ENCODE measurements around the gene PYGO1.
"Not testable (repeated sequence)": the region's sequence is repeated elsewhere in the genome, so short reads cannot be mapped to it uniquely, and the experiment has no call there.

Gene PYGO1

DNA sequence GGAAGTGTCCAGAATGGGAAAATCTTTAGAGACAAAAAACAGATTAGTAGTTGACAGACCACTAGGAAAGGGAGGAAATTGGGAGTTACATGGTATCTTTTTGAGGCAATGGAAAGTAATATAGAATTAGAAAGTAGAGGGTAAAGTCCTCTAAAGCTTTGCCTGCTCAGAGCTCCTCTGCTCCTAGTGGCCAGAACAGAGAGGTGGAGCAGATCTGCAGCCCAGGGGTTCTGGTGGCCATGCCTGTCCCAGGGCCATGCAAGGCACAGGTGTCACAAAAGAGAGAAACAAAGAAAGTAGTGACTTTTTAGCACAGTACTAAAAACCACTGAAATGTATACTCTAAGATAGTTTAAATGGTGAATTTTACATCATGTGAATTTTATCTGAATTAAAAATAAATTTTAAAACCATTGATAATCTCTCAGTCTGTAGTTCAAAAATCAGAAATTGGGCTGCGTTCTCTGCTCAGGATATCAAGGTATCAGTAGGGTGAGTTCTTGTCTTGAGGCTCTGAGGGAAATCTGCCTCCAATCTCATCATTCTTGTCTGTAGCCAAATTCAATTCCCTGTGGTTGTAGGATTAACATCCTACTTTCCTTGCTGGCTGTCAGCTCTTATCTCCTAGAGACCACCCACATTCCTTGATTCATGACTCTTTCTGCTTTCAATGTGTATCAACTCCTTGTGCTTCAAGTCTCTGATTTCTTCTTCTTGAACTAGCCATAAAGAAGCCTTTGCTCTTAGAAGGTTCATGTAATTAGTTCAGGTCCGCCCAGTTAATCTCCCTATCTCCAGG is 23.6 kb downstream of the PYGO1 start:
- no peak for DNase-seq (ENCODE audit: low read depth in 2 of 2)

DNA sequence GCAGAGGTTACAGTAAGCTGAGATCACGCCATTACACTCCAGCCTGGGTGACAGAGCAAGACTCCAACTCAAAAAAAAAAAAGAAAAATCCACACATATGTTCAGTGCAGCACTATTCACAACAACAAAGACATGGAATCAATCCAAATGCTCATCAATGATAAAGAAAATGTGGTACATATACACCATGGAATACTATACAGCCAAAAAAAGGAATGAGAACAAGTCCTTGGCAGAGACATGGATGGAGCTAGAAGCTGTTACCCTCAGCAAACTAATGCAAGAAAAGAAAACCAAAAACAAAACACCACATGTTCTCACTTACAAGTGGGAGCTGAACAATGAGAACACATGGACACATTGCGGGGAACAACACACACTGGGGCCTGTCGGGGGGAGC is 25.5 kb downstream of the PYGO1 start:
- no peak for DNase-seq (ENCODE audit: low read depth in 2 of 2)

DNA sequence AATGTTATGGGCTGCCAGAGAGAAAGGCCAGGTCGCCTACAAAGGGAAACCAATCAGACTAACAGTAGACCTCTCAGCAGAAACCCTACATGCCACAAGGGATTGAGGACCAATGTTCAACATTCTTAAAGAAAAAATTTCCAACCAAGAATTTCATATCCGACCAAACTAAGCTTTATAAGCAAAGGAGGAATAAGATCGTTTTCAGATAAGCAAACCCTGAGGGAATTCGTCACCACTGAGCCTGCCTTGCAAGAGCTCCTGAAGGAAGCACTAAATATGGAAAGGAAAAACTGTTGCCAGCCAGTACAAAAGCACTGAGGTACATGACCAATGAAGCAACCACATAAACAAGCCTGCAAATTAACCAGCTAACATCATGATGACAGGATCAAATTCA is 33.1 kb downstream of the PYGO1 start:
- DNase-seq (ENCODE audit: low read depth in 2 of 2) = no peak

DNA sequence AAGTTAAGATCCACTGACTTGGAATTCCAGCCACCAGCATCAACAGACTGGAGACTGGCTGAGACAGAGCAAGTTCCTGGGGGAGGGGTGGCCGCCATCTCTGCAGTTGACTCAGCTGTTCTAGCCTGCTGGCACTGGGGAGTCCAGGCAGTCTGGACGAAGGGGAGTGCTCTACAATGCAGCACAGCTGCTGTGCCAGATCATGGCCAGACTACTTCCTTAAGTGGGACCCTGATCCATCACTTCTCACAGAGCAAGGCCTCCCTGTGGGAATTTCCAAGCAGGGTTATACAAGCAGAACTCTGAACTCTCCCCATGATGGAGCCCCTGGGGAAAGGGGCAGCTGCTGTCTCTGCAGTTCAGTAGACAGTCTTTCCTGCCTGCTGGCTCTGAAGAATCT is 35.2 kb downstream of the PYGO1 start:
- no peak for DNase-seq (ENCODE audit: low read depth in 2 of 2)

DNA sequence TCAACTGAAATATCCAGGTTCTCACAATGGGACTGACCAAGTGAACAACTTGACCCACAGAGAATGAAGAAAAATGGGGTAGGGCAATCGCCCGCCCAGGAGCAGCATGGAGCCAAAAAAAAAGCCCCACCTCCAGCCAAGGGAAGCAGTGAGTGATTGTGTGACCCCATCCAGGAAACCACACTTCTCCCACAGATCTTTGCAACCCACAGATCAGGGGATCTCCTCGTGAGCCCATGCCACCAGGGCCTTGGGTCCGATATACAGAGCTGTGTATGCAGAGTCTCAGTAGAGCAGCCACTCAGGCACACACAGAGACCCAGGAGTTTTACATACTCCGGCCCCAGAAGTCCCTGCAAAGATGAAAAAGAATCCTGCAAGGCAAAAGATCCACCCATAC is 35.7 kb downstream of the PYGO1 start:
- no peak for DNase-seq (ENCODE audit: low read depth in 2 of 2)

DNA sequence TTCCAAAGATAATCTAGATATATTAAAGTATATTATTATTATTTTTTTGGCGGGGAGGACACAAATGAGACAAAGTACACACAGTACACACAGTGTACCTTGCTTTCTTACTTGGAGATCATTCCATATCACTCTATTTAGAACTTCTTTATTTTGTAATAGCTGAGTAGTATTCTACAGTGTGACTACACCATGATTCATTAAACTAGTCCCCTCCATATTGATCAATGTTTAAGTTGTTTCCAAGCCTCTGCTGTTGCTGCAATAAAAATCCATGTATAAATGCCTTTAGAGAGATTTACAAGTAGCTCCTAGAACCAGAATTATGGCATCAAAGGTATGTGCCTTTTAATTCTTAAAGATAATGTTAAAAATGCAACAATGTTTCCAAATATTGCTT is 38.8 kb downstream of the PYGO1 start:
- no peak for DNase-seq (ENCODE audit: low read depth in 2 of 2)

DNA sequence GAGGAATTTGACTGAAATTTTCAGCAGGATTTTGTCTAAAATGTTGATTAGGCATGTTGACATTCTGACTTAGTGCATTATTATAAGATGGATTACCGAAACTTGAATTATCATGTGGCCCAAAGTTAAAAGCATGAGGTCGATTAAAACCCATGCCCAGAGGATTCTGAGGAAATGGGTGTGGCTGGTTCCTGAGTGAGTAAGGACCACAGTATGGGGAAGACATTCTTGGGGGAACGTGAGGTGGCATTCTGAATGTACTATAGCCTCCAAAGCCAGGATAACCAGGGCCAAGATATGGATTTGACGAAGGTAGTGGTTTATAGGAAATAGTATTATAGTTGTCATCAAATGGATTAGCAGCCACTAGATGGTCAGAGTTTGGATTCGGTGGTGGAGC is 41.4 kb downstream of the PYGO1 start:
- no peak for DNase-seq (ENCODE audit: low read depth in 2 of 2)

DNA sequence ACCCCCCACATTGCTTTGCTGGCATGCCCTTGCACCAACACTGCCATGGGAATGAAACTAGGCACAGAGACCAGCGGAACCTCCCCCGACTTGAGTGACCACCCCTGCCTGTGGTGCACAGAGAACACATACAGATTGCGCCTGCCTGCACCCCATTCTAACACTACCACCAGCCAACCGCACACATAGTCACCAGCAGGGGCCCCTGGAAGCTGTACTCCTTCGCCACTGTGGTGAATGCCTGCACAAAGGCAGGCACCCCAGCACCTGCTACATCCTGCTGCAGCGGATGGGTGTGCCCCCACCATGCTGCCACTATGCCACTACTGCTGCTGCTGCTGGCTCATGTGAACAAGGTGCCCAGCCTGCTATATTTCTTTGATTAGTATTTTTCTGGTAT is 52.7 kb downstream of the PYGO1 start:
- no peak for DNase-seq (ENCODE audit: low read depth in 2 of 2)

DNA sequence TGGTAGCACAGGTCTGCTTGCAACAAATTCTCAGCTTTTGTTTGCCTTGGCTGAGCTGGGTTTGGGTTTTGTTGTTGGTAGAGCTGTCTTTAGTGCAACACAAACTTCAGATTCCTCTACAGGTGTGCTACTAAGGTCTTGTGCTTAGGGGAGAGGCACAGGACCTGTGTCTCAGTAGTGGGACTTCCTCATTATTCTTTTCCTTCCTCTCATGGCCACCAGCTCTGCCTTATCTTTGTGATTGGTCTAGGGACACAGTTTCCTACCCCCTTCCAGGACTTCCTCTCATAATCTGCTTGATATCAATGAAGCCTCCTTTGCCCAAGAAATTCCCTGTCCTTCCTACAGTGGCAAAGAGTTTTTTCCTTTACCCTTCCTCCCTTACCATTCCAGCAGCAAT is 55.2 kb downstream of the PYGO1 start:
- DNase-seq (ENCODE audit: low read depth in 2 of 2) = no peak

DNA sequence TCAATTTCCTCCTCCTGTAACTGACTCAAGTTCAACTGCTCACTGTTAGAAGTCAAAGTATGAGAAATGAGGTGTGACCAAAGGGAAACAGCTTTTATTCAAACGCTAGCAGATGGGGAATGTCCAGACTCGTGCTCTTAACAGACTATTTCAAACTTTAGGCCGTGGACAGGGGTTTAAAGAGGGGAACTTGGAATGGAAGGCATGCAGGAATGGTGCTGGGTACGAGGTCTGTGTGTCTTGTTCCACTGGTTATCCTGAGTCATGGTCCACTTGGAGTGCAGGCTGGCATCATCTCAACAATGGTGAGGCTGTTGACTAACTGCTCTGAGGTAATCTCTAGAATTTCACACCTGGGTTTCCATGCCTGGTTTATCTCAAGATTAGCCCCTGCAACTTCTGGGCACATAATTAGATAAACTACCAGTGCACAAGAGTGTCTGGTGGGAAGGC is 57.3 kb downstream of the PYGO1 start:
- no peak for DNase-seq (ENCODE audit: low read depth in 2 of 2)

DNA sequence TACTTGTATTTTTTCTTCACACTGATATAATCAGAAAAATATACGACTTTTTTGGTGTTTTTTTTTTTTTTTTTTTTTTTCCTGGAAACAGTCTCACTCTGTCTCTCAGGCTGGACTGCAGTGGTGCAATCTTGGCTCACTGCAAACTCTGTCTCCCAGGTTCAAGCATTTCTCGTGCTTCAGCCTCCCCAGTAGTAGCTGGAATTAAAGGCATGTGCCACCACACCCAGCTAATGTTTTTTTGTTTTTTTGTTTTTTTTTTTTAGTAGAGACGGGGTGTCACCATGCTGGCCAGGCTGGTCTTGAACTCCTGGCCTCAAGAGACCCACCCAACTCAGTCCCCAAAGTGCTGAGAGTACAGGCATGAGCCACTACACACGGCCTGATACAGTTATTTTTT is 59.3 kb downstream of the PYGO1 start:
- no peak for DNase-seq (ENCODE audit: low read depth in 2 of 2)

DNA sequence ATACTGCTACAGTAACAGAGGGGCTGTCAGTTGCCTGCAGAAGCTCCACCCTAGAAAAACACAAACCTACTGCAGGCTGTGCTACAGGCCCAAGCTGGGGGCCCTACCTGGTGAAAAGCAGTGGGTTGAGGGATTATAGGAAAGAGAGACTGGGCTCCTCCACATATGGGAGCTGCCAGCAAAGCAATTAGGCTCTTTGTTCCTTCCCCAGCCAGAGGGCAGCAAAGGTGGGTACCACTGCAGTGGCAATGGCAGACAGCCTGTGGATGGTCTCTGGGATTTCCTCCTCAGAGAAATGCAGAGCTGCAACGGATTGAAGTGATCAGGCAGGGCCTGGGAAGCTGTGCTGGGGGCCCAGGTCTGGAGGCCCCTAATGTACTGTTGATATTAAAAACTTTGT is 61.0 kb downstream of the PYGO1 start:
- DNase-seq (ENCODE audit: low read depth in 2 of 2) = no peak

DNA sequence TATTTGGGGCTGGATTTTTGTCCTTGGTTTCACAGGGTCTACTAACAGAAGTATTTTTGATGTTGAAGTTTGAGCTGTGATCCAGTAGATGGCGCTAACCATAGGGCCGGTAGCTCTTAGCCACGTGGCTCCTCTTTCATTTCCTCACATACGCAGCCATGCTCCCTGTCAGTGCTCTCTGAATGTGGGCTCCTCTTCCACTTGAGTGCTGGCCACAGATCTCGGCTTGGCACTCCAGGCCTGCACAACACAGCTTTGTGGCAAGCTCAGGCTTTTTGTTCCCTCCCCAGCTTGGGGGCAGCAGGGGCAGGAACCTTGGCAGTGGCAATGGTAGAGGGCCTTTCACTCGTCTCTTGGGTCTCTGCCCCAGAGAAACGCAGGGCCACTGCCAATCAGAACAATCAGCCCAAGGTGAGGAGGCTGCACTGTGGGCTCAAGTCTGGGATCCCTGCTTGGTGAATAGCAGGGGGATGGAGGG is 61.5 kb downstream of the PYGO1 start:
- no peak for DNase-seq (ENCODE audit: low read depth in 2 of 2)

DNA sequence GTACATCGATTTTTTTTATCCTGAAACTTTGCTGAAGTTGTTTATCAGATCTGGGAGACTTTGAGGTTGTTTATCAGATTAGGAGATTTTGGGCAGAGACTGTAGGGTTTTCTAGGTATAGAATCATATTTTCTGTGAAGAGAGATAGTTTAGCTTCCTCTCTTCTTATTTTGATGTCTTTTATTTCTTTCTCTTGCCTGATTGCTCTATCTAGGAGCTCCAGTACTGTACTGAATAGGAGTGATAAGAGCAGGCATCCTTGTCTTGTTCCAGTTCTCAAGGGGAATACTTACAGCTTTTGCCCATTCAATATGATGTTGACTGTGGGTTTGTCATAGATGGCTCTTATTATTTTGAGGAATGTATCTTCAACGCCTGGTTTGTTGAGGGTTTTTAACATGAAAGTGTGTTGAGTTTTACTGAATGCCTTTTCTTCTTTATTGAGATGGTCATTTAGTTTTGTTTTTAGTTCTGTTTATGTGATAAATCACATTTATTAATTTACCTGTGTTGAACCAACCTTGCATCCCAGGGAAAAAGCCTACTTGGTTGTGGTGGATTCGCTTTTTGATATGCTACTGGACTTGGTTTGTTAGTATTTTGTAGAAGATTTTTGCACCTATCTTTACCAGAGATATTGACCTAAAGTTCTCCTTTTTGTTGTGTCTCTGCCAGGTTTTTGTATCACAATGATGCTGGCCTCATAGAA is 65.2 kb downstream of the PYGO1 start:
- no peak for DNase-seq (ENCODE audit: low read depth in 2 of 2)

DNA sequence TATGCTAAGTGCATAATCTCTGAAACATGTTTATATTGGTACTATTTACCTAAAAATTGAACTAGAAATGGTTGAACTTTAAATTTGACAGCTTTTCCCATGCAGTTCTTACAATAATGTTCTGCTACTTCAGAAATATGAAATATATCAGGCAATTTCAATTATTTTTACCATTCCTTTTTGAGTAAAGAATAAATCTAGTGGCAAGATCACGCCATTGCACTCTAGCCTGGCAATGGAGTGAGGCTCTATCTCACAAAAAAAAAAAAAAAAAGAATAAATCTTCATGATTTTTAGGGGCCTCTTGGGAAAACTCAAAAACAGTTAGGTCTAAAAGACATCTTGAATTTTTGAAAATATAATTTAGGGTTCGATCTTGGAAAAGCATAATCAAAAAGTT is 69.5 kb downstream of the PYGO1 start:
- DNase-seq (ENCODE audit: low read depth in 2 of 2) = no peak

DNA sequence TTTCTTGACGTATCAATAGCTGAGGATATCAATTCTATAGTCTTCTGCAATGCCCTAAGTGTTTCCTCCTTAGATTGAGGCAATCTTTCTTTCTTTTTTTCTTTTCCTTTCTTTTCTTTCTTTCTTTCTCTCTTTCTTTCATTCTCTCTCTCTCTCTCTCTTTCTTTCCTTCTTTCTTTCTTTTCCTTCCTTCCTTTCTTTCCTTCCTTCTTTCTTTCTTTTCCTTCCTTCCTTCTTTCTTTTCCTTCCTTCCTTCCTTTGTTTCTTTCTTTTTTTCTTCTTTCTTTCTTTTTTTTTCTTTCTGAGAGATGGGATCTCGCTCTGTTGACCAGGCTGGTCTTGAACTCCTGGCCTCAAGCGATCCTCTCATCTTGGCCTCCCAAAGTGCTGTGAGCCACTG is 70.1 kb downstream of the PYGO1 start:
- DNase-seq (ENCODE audit: low read depth in 2 of 2) = no peak

DNA sequence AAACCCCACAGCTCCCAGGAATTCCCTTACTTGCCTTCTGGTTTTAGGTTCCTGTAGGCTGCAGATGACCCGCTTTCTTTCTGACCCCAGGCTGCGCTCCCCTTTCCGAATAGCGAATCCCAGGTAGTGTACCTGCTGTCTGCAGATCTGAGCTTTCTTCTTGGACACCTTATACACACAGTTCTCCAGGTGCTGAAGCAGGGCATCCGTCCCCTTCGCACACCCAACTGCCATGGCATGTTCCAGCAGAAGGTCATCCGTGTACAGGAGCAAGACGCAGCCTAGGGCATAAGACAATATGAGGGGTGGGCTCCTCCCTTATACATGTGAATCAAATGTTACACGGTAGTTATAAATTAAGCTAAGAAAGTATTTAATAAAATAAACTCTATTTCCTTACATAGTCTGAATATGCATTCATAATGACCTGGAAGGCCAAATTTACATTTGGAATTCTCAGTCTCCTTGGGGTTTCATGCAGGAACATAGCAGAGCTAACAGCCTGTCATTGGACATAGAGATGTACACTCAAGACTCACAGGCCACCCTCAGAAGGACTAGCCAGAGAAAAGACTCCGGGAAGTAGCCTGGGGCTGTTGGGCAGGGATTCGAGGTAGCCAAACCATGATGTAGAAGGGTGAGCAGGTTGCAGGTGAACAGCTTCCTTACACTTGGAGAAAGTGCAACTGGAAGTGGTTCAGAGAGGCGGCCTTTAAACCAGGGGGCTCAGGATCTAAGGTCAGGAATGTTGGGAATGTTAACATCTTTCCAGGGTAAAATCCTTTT is 72.0 kb downstream of the PYGO1 start:
- DNase-seq (ENCODE audit: low read depth in 2 of 2) = no peak

DNA sequence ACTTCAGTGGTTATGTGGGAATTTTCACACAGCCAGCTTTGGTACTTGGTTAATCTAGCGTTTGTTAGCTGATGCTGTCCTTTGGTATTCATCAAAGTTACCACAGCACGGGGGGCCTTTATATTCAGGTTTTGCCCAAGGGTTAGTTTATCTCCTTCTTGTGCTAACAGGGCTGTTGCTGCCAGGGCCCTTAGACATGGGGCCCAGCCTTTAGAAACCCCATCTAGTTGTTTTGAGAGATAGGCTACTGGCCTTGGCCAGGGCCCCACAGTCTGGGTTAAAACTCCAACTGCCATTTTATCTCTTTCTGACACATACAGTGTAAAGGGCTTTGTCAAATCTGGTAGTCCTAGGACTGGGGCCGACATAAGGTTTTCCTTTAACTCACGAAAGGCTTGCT is 72.7 kb downstream of the PYGO1 start:
- DNase-seq (ENCODE audit: low read depth in 2 of 2) = no peak

DNA sequence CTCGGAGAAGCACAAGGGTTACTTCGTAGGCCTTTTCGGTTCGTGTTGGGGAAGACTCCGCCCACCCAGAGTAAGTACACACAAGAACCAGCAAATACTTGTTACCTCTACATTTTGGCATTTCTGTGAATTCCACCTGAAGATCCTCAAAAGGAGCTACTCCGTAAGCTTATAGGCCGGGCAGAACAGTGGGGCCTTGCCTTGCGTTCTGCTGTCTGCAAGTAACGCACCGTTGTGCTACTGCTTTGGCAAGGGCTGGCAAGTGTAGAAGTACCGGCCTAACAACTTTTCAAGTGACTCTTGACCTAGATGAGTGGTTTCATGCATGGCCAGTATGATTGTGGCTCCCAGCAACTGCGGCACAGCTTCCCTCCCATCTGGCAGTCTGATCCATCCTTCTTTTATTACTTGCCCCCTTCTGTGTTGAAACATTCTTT is 73.7 kb downstream of the PYGO1 start:
- no peak for DNase-seq (ENCODE audit: low read depth in 2 of 2)

DNA sequence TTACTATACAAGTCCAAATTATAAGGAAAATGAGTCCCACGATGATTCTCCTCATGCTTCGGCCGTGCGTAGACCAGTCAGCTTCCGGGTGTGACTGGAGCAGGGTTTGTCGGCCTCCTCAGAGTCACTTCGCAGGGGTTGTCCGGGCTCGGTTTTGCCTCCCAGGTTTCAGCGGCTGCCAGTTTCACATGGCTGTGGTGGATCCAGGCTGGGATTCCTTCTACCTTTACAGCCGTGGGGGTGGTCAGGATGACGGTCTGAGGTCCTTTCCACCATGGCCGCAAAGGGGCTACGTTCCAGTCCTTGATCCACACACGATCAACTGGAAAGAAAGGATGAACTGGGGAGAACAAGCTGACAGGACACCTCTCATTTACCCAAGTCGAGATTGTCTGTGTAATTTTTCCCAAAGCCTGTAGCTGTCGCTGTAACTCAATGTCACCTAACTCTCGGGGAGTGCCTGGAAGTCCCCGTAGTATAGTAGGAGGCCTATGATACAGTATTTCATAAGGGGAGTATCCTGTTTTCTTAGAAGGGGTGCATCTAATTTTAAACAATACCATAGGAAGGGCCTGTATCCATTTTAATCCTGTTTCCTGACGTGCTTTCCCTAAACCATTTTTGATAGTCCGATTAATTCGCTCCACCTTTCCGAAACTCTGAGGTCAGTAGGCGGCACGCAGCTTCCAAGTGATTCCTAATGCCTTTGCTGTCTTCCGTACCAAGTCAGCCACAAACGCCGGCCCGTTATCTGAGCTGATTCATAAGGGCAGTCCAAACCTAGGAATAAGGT is 74.3 kb downstream of the PYGO1 start:
- not testable (repeated sequence) for DNase-seq (ENCODE audit: low read depth in 2 of 2)

DNA sequence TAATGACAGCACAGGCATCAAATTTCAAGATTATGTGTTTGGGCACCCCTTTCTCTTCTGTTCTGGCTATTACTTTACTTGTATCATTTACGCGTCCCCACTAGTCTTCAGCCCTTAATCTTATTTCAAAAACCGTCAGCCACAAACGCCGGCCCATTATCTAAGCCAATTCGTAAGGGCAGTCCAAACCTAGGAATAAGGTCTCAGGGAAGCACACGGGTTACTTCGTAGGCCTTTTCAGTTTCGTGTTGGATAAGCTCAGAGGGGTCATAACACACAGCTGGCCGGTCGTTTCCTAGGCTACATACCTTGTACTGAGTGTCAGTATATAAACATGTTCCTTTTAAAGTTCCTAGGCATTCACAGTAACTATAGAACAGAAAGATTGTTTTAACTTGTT is 75.0 kb downstream of the PYGO1 start:
- DNase-seq (ENCODE audit: low read depth in 2 of 2) = no peak

DNA sequence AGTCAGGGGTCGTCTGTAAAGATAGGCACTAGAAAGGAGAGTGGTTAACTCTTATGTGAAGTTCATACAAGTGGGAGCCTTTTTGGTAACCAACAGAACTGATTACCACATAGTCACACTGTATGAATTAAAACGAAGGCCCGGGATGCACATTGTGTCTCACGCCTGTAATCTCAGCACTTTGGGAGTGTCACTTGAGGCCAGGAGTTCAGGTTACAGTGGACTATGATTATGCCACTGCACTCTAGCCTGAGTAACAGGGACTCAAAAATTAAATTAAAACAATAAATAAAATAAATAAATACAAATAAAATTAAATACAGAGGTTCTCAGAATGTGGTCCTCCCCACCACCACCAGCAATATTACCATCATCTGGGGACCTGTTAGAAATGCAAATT is 80.6 kb downstream of the PYGO1 start:
- no peak for DNase-seq (ENCODE audit: low read depth in 2 of 2)
